ENCODE measurements around the gene DYNLL1.

The DYNLL1 gene

DNA sequence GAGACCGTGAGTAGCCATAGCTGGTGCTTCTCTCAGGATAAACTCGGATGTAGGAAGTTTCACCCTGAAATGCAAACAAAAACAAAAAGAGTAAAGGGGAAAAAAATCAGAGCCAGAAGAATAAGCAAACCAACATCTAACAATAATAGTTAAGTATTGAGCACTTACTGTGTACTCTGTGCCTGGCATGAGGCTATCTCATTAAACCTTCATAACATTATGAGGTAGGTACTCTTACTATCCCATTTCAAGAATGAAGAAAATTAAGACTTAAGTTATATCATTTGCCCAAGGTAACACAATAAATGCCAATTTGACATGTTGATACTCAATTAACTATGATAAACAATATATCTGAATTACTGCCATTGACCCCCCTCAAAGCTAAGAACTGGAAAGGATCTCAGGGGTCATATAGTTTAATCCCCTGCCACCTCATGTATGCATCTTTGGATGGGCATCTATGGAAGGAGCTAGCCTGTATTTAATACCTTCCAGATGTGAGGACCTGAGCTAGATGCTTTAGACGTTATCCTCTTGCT is 33.7 kb upstream of the DYNLL1 start:
- Histone ChIP-seq H3K9ac (ENCODE audit: low read length) (no peak overlapping the region), H3K79me2 (ENCODE audit: low read length) (peaks cover 53% of the 10 kb centered on the region), H2AFZ (ENCODE audit: low read depth, low read length) (no peak overlapping the region), H3K36me3 (replicated peaks; ENCODE audit: low read depth, low read length) (peaks cover 73% of the 10 kb centered on the region), H3K4me2 (ENCODE audit: low read length) (no peak overlapping the region), H3K4me1 (ENCODE audit: low read length) (0 out of 2 replicates have a peak, but pooled peaks cover 3% of the 10 kb centered on the region), H3K4me3 (ENCODE audit: low read length) (no peak overlapping the region), H3K27ac (ENCODE audit: low read length) (no peak overlapping the region), H3K27me3 (ENCODE audit: low read depth, low read length) (no peaks in the 10 kb centered on the region), H3K9me3 (ENCODE audit: insufficient read depth, low read length) (no peaks in the 10 kb centered on the region), H4K20me1 (ENCODE audit: insufficient read depth, low read length) (peaks cover 28% of the 10 kb centered on the region)
- no peak for TF ChIP-seq EZH2phosphoT487 (IDR thresholded peaks at IDR 0.05; ENCODE audit: low read depth)
- no peak for TF ChIP-seq CTCF (IDR thresholded peaks at IDR 0.05; ENCODE audit: low read depth, low read length)

DNA sequence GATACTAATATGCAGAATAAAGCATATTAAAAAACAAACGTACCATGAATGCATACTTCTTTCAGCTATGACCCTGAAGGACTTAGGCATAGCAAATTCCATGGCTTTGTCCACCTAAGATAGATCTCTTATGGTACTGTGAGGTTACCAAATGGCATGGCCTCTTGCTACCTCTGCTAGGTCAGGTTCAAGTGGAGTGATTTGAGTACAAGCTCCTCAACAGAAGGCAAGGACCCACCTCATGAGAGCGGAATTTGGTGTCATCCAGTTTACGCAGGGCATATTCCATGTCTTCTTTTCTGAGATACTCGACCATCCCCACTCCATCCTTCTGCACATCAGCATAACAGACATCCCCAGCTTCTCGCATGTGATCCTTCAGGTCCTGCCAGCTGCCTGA is 32.2 kb upstream of the DYNLL1 start:
- Histone ChIP-seq H3K4me1 (ENCODE audit: low read length) (peaks cover 3% of the 10 kb centered on the region; the same call in 1 of the 2 replicates), H3K36me3 (replicated peaks; ENCODE audit: low read depth, low read length) (peaks cover 69% of the 10 kb centered on the region), H4K20me1 (ENCODE audit: insufficient read depth, low read length) (peaks cover 43% of the 10 kb centered on the region), H3K79me2 (ENCODE audit: low read length) (peaks cover 68% of the 10 kb centered on the region), H3K27ac (ENCODE audit: low read length) (no peak overlapping the region), H3K4me2 (ENCODE audit: low read length) (no peak overlapping the region), H3K9ac (ENCODE audit: low read length) (no peak overlapping the region), H2AFZ (ENCODE audit: low read depth, low read length) (no peak overlapping the region), H3K27me3 (ENCODE audit: low read depth, low read length) (no peaks in the 10 kb centered on the region), H3K4me3 (ENCODE audit: low read length) (no peak overlapping the region), H3K9me3 (ENCODE audit: insufficient read depth, low read length) (no peaks in the 10 kb centered on the region)
- no peak for TF ChIP-seq EZH2phosphoT487 (IDR thresholded peaks at IDR 0.05; ENCODE audit: low read depth)
- TF ChIP-seq CTCF (IDR thresholded peaks at IDR 0.05; ENCODE audit: low read depth, low read length): no peak

- Histone ChIP-seq H3K79me2 (ENCODE audit: low read length) (peaks cover 83% of the 10 kb centered on the region), H3K27me3 (ENCODE audit: low read depth, low read length) (no peaks in the 10 kb centered on the region), H4K20me1 (ENCODE audit: insufficient read depth, low read length) (peaks cover 45% of the 10 kb centered on the region), H3K4me3 (ENCODE audit: low read length) (no peak overlapping the region), H3K27ac (ENCODE audit: low read length) (no peak overlapping the region), H2AFZ (ENCODE audit: low read depth, low read length) (no peak overlapping the region), H3K9me3 (ENCODE audit: insufficient read depth, low read length) (no peaks in the 10 kb centered on the region), H3K36me3 (replicated peaks; ENCODE audit: low read depth, low read length) (peaks cover 57% of the 10 kb centered on the region), H3K9ac (ENCODE audit: low read length) (no peak overlapping the region), H3K4me2 (ENCODE audit: low read length) (no peak overlapping the region), H3K4me1 (ENCODE audit: low read length) (peaks cover 8% of the 10 kb centered on the region; the same call in 1 of the 2 replicates)
- TF ChIP-seq CTCF (IDR thresholded peaks at IDR 0.05; ENCODE audit: low read depth, low read length): no peak
- TF ChIP-seq EZH2phosphoT487 (IDR thresholded peaks at IDR 0.05; ENCODE audit: low read depth): no peak
Measured at GRCh38 chr12:120465756-120466155, 30.2 kb upstream of the DYNLL1 start.

DNA sequence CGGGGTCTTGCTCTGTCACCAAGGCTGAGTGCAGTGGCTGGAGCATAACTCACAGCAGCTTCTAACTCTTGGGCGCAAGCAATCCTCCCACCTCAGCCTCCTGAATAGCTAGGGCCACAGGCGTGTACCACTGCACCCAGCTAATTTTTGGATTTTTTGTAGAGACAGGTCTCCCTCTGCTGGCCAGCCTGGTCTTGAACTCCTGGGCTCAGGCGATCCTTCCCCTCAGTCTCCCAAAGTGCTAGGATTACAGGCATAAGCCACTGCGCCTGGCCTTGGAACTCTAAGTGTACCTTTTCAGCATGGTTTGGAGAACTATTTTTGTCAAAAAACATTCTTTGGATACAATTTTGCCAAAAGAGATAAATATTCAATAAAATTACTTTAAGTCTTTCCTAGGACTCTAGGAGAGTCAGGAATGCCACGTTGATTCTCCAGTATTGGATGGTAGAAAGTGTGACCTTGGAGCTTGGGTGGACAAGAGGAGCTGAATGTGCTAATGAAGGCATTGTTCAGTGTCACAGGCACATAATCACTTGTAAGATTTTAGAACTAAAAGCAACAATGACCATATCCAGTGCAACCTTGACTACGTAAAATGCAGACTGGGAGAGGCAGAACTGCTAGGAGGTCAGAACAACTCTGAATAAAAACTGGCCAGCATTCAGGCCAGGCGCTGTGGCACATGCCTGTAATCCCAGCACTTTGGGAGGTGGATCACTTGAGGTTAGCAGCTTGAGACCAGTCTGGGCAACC is 29.2 kb upstream of the DYNLL1 start:
- Histone ChIP-seq H3K27me3 (ENCODE audit: low read depth, low read length) (no peaks in the 10 kb centered on the region), H3K79me2 (ENCODE audit: low read length) (peaks cover 80% of the 10 kb centered on the region), H3K4me1 (ENCODE audit: low read length) (peaks cover 8% of the 10 kb centered on the region; the same call in 1 of the 2 replicates), H3K4me3 (ENCODE audit: low read length) (no peak overlapping the region), H3K9me3 (ENCODE audit: insufficient read depth, low read length) (no peaks in the 10 kb centered on the region), H3K27ac (ENCODE audit: low read length) (no peak overlapping the region), H2AFZ (ENCODE audit: low read depth, low read length) (no peak overlapping the region), H3K4me2 (ENCODE audit: low read length) (no peak overlapping the region), H3K36me3 (replicated peaks; ENCODE audit: low read depth, low read length) (peaks cover 51% of the 10 kb centered on the region), H4K20me1 (ENCODE audit: insufficient read depth, low read length) (peaks cover 45% of the 10 kb centered on the region), H3K9ac (ENCODE audit: low read length) (no peak overlapping the region)
- TF ChIP-seq EZH2phosphoT487 (IDR thresholded peaks at IDR 0.05; ENCODE audit: low read depth) (no peak), CTCF (IDR thresholded peaks at IDR 0.05; ENCODE audit: low read depth, low read length) (peak; percentile 49)
